D721Med (cell line): Measurements from ENCODE around the gene SPATA20.
A peak's percentile ranks its signal among the peaks of the same experiment; 100 is the strongest.

ENCODE experiments used
- DNase-seq: peaks from one replicate; pipeline ENCODE4 v3.0.0; 2011; ENCODE audit warnings: low spot score; ENCODE audit not compliant: insufficient read length
- FAIRE-seq: peaks from 2 replicates; lab custom pipeline; 2011; peaks lifted over from hg19 to GRCh38; lab: Jason Lieb, UNC
- CTCF ChIP-seq: IDR thresholded peaks from 2 replicates; pipeline ENCODE4 v1.5.1; 2012; ENCODE audit warnings: mild to moderate bottlenecking, control low read depth; ENCODE audit not compliant: insufficient read depth; ENCODE audit errors: missing control alignments

Gene SPATA20

GRCh38 chr17:50599606-50600005 is 52.6 kb downstream of the SPATA20 start:
- TF ChIP-seq CTCF, result no peak
- DNase-seq, result no peak
- FAIRE-seq, result no peak

GRCh38 chr17:50601823-50602375 is 54.9 kb downstream of the SPATA20 start:
- no peak for TF ChIP-seq CTCF
- no peak for DNase-seq
- no peak for FAIRE-seq

- FAIRE-seq (no peak), DNase-seq (no peak)
- no peak for TF ChIP-seq CTCF
Observed at GRCh38 chr17:50602836-50603235, 55.9 kb downstream of the SPATA20 start.

- FAIRE-seq (no peak), DNase-seq (no peak)
- TF ChIP-seq CTCF, result peak; percentile 3
Observed at GRCh38 chr17:50603340-50603739, 56.4 kb downstream of the SPATA20 start.

- DNase-seq (no peak), FAIRE-seq (no peak)
- TF ChIP-seq CTCF, result no peak
Observed at GRCh38 chr17:50604513-50604912, 57.5 kb downstream of the SPATA20 start.

- no peak for TF ChIP-seq CTCF
- no peak for DNase-seq
- FAIRE-seq, result no peak
Observed at GRCh38 chr17:50605429-50605828, 58.5 kb downstream of the SPATA20 start.
